ENCODE data around the gene TP53INP2.
"Not testable (repeated sequence)": the region's sequence is repeated elsewhere in the genome, so short reads cannot be mapped to it uniquely, and the experiment has no call there.

Gene TP53INP2

GRCh38 chr20:34706302-34706875 is 2.2 kb downstream of the TP53INP2 start:
- DNase-seq: no peak

- no peak for DNase-seq
Observed at GRCh38 chr20:34706912-34707784, 3.0 kb downstream of the TP53INP2 start.

GRCh38 chr20:34708621-34709043 is 4.5 kb downstream of the TP53INP2 start:
- peak; percentile 37 for DNase-seq

- peak; percentile 65 for DNase-seq
Observed at GRCh38 chr20:34709044-34709830, 5.1 kb downstream of the TP53INP2 start.

GRCh38 chr20:34709831-34710567 is 5.9 kb downstream of the TP53INP2 start:
- peak; percentile 65 for DNase-seq

- no peak for DNase-seq
Observed at GRCh38 chr20:34710568-34710839, 6.4 kb downstream of the TP53INP2 start.

GRCh38 chr20:34710861-34711574 is 6.9 kb downstream of the TP53INP2 start:
- no peak for DNase-seq

GRCh38 chr20:34711813-34712430 is 7.8 kb downstream of the TP53INP2 start:
- no peak for DNase-seq

- DNase-seq: no peak
Observed at GRCh38 chr20:34712525-34713192, 8.5 kb downstream of the TP53INP2 start.

- no peak for DNase-seq
Observed at GRCh38 chr20:34713194-34713943, 9.2 kb downstream of the TP53INP2 start.

- DNase-seq: not testable (repeated sequence)
Observed at GRCh38 chr20:34713944-34714515, 9.9 kb downstream of the TP53INP2 start.

GRCh38 chr20:34715384-34715783 is 11.2 kb downstream of the TP53INP2 start:
- no peak for DNase-seq

GRCh38 chr20:34716921-34717229 is 12.7 kb downstream of the TP53INP2 start:
- no peak for DNase-seq

GRCh38 chr20:34717230-34718095 is 13.3 kb downstream of the TP53INP2 start:
- no peak for DNase-seq

GRCh38 chr20:34719242-34720017 is 15.3 kb downstream of the TP53INP2 start:
- DNase-seq: not testable (repeated sequence)

GRCh38 chr20:34720266-34720665 is 16.1 kb downstream of the TP53INP2 start:
- no peak for DNase-seq

- not testable (repeated sequence) for DNase-seq
Observed at GRCh38 chr20:34722560-34722959, 18.4 kb downstream of the TP53INP2 start.

GRCh38 chr20:34724172-34724571 is 20.0 kb downstream of the TP53INP2 start:
- no peak for DNase-seq

- no peak for DNase-seq
Observed at GRCh38 chr20:34729416-34729815, 25.3 kb downstream of the TP53INP2 start.

All from GDM1 (cell line).